Testis (tissue), 3 donors: ENCODE data around the gene MAGI2. TPM values are rescaled to one million over a fixed set of nuclear protein-coding genes. Genes with fewer than 3 reads are reported as not detected.

Source experiments
- DNase-seq: peaks from one replicate; pipeline ENCODE4 v3.0.0-alpha.2; 2019
- H3K27ac ChIP-seq, 2 donors: fragments of 200-600 bp; sonication (generic); one replicate each; pipeline ENCODE4 v1.5.1; 2019
- H3K27me3 ChIP-seq: fragments of 200-600 bp; sonication (generic); one replicate; pipeline ENCODE4 v1.5.1; 2019
- H3K36me3 ChIP-seq: fragments of 200-600 bp; sonication (generic); one replicate; pipeline ENCODE4 v1.5.1; 2017; ENCODE audit warnings: low read depth; ENCODE audit errors: missing control alignments
- H3K4me1 ChIP-seq: fragments of 200-600 bp; sonication (generic); one replicate; pipeline ENCODE4 v1.5.1; 2019
- H3K4me3 ChIP-seq, 2 donors: fragments of 200-600 bp; sonication (generic); one replicate each; pipeline ENCODE4 v1.5.1; 2017 to 2019
- H3K9me3 ChIP-seq: fragments of 200-600 bp; sonication (generic); one replicate; pipeline ENCODE4 v1.5.1; 2017
- CTCF ChIP-seq, 3 experiments: fragments of 450-650 bp in 2 of 3; fragments of 200-600 bp in 1 of 3; sonication (generic) in 1 of 3; IDR thresholded peaks; one replicate each; pipeline ENCODE4 v1.5.1; 2016 to 2019; ENCODE audit warnings: antibody characterized with exemption in 3 of 3, mild to moderate bottlenecking in 2 of 3, moderate library complexity in 1 of 3
- POLR2A ChIP-seq: fragments of 450-650 bp; IDR thresholded peaks from one replicate; pipeline ENCODE4 v1.6.1; 2017; ENCODE audit warnings: antibody characterized with exemption, mild to moderate bottlenecking, moderate library complexity
- WGBS, 2 donors: methylation state at CpG; one replicate each; pipeline ENCODE4 v1.1.5; 2018; 5-methylcytosine and 5-hydroxymethylcytosine counted together
- intact Hi-C: fragments of 100-400 bp; cut with DNase I; formaldehyde crosslinking; loops from one replicate; pipeline ENCODE4 v1.15.1; 2023; ENCODE audit warnings: low total_unique reads
- polyA plus RNA-seq: library from polyadenylated mRNA; stranded (reverse); fragments of 350-450 nt; fragmentation: Illumina TruSeq; extraction: RNeasy Lipid Tissue Mini Kit (QIAGEN cat#74804); gene quantifications from one replicate; pipeline ENCODE4 v1.2.3, GENCODE V29; 2014; ENCODE audit warnings: low read depth, low replicate concordance; ENCODE audit not compliant: insufficient read depth
- total RNA-seq, 2 donors: library from RNA; depleted of rRNA; stranded (reverse); fragments of >200 nt; gene quantifications; one replicate each; pipeline ENCODE4 v1.2.3, GENCODE V29; 2016

The MAGI2 gene
- total and polyA plus RNA-seq, 3 donors from 2014 or later, result 11.2 to 13.1 (median 12.4) TPM

GRCh38 chr7:78616539-78616938 lies 836.9 kb downstream of the MAGI2 start:
- no peak overlapping the region for H3K27ac ChIP-seq
- no peak for DNase-seq
- no peak overlapping the region for H3K4me3 ChIP-seq
- intact Hi-C loops, result no loop called here
- H3K9me3 ChIP-seq, result no peaks in the 10 kb centered on the region
- no peaks in the 10 kb centered on the region for H3K36me3 ChIP-seq
- no peaks in the 10 kb centered on the region for H3K27me3 ChIP-seq
- no peak for TF ChIP-seq POLR2A
- TF ChIP-seq CTCF (IDR thresholded peaks at IDR 0.05), result no peak
- H3K4me1 ChIP-seq, result no peaks in the 10 kb centered on the region

- TF ChIP-seq CTCF (IDR thresholded peaks at IDR 0.05) (no peak), POLR2A (no peak)
- no peak overlapping the region for H3K4me3 ChIP-seq
- intact Hi-C loops, result no loop called here
- H3K27me3 ChIP-seq, result no peaks in the 10 kb centered on the region
- H3K27ac ChIP-seq, result no peak overlapping the region
- no peak for DNase-seq
- WGBS, 2 donors, result 92 to 96% methylated on average over 2 of the region's 2 CpGs
- no peaks in the 10 kb centered on the region for H3K36me3 ChIP-seq
- H3K4me1 ChIP-seq, result no peaks in the 10 kb centered on the region
- H3K9me3 ChIP-seq, result no peaks in the 10 kb centered on the region
Measured at GRCh38 chr7:78609281-78609680, 844.2 kb downstream of the MAGI2 start.

- Histone ChIP-seq H3K27me3 (no peaks in the 10 kb centered on the region), H3K4me1 (no peaks in the 10 kb centered on the region), H3K9me3 (no peaks in the 10 kb centered on the region), H3K4me3 (no peak overlapping the region), H3K27ac (no peak overlapping the region), H3K36me3 (no peaks in the 10 kb centered on the region)
- WGBS, 2 donors, result 79 to 81% methylated on average over 5 of the region's 5 CpGs
- intact Hi-C loops, result no loop called here
- no peak for DNase-seq
- TF ChIP-seq CTCF (IDR thresholded peaks at IDR 0.05), result no peak
- TF ChIP-seq POLR2A, result no peak
Measured at GRCh38 chr7:78607099-78607498, 846.4 kb downstream of the MAGI2 start.

GRCh38 chr7:78605119-78605518 lies 848.3 kb downstream of the MAGI2 start:
- H3K27me3 ChIP-seq, result no peaks in the 10 kb centered on the region
- TF ChIP-seq CTCF (IDR thresholded peaks at IDR 0.05) (no peak), POLR2A (no peak)
- no peaks in the 10 kb centered on the region for H3K9me3 ChIP-seq
- H3K27ac ChIP-seq, result no peak overlapping the region
- intact Hi-C loops, result no loop called here
- no peak for DNase-seq
- no peaks in the 10 kb centered on the region for H3K4me1 ChIP-seq
- no peak overlapping the region for H3K4me3 ChIP-seq
- no peaks in the 10 kb centered on the region for H3K36me3 ChIP-seq
- WGBS, 2 donors, result 87 to 89% methylated on average over 1 of the region's 1 CpG

GRCh38 chr7:78601728-78602127 lies 851.7 kb downstream of the MAGI2 start:
- H3K9me3 ChIP-seq, result no peaks in the 10 kb centered on the region
- no peak for DNase-seq
- intact Hi-C loops, result no loop called here
- H3K4me1 ChIP-seq, result no peaks in the 10 kb centered on the region
- WGBS, 2 donors, result 73 to 76% methylated on average over 2 of the region's 2 CpGs
- H3K4me3 ChIP-seq, result no peak overlapping the region
- TF ChIP-seq POLR2A (no peak), CTCF (IDR thresholded peaks at IDR 0.05) (no peak)
- no peaks in the 10 kb centered on the region for H3K36me3 ChIP-seq
- no peak overlapping the region for H3K27ac ChIP-seq
- H3K27me3 ChIP-seq, result no peaks in the 10 kb centered on the region
